Dermis blood vessel endothelial cell (primary cell): ENCODE data around the gene FCGR2B. TPM values are rescaled to one million over a fixed set of nuclear protein-coding genes. Genes with fewer than 3 reads are reported as not detected.

ENCODE experiments used
- total RNA-seq: library from RNA; depleted of rRNA; stranded (reverse); fragments of >200 nt; gene quantifications from 2 replicates; pipeline ENCODE4 v1.2.3, GENCODE V29; 2014

FCGR2B gene
- total RNA-seq, 1 donor from 2014 or later, result not detected

Other genes with a start within 250 kb of the FCGR2B start
- gene FCGR2A, start 157.7 kb upstream of the FCGR2B start, total RNA-seq, result 0.37 and 0.85 TPM in 2 replicates
- gene HSPA6, start 138.6 kb upstream of the FCGR2B start, total RNA-seq, result 0.17 and 0.42 TPM in 2 replicates
- not detected in 2 replicates for gene FCGR3A, start 113.3 kb upstream of the FCGR2B start, total RNA-seq
- gene FCGR3B, start 32.0 kb upstream of the FCGR2B start, total RNA-seq, result not detected in 2 replicates
- 0.17 TPM in 1 of 2 replicates, not detected in the other for gene FCRLA, start 44.1 kb downstream of the FCGR2B start, total RNA-seq
- gene FCRLB, start 58.4 kb downstream of the FCGR2B start, total RNA-seq, result 0.51 and 0.56 TPM in 2 replicates
- 25.4 and 41.0 TPM in 2 replicates for gene DUSP12, start 86.6 kb downstream of the FCGR2B start, total RNA-seq
- 65.0 and 73.6 TPM in 2 replicates for gene ATF6, start 103.2 kb downstream of the FCGR2B start, total RNA-seq